DLD1 (cell line): ENCODE data around the gene IQCK.

Source experiments
- in situ Hi-C: cut with HindIII; loops from 2 replicates; pipeline ENCODE4 v1.10.0; 2017; ENCODE audit warnings: low sequenced_read_pairs

The IQCK gene

DNA sequence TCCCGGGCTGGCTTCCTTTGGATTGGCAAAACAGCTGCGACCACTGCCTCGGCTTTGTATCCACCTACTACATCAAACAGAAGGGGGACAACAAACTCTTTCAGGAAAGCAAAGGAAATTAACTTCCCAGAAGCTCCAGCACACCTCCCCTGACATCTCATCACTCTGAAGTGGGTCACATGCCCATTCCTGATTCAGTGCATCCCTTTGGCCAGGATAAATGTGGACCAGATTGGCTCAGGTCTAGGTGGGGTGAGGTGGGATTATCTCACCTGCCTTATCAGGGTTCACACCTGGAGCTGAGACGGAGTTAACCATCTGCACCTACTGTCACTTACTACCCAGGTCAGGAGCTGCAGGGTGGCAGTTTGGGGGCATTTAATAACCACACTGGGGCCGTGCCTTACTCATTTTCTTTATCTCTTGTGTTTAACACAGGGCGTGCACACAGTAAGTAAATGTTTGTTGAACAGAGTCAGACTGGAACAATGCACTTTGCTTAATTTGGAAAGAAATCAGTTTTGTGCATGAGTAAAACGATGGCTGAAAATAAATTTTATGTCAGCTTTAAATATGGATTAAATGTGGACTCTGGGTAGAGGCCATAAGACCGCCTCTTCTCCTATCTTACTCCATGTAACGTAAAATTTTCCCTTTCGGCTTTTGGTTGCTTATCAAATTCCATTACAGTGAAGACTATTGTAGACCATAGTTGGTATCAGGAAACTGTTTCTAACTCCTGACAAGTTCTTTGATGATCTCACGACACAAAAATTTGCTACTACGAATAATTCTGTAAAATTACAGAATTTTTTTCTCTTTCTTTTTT lies 36.0 kb downstream of the IQCK start:
- in situ Hi-C loops = no loop called here

DNA sequence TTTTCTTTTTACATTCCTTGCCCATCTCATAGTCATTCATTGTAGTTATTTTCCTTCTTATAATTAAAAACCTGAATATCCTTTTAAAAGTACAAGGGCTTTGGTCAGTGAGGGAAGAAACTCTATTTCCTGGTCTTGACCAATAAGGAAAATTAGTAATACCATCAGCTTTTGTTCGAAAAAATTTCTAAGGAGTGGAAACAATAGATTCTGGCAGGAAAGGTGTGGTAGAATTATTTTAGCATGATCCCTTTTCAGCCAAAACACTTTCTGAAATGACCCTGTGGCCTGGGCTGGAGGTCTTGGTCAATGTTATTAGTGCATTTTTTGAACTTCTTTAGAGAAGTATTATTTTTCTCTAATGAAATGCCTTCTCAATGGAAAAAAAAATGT lies 36.6 kb downstream of the IQCK start:
- in situ Hi-C loops = no loop called here

DNA sequence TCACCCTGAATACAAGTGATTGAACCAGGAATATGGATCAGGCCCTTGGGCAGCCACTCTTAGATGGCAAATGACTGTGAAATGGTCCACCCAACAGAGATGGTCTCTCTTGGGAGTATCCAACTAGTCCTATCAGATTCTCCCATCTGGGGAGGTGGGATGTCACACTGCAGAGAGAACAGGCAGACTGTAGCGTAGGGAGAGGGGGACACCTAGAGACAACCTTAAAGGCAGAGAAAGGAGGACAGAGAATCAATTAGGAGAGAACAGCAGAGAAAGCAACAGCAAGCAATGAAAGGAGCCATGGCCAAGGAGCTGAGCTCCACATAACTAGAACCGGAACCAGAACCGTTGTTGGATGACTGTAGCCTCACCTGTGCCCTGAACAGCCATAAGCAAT lies 37.2 kb downstream of the IQCK start:
- in situ Hi-C loops = no loop called here

GRCh38 chr16:19757026-19757425 lies 39.0 kb downstream of the IQCK start:
- in situ Hi-C loops = no loop called here

GRCh38 chr16:19757762-19758595 lies 39.9 kb downstream of the IQCK start:
- in situ Hi-C loops = no loop called here

GRCh38 chr16:19760356-19761060 lies 42.4 kb downstream of the IQCK start:
- in situ Hi-C loops = no loop called here

DNA sequence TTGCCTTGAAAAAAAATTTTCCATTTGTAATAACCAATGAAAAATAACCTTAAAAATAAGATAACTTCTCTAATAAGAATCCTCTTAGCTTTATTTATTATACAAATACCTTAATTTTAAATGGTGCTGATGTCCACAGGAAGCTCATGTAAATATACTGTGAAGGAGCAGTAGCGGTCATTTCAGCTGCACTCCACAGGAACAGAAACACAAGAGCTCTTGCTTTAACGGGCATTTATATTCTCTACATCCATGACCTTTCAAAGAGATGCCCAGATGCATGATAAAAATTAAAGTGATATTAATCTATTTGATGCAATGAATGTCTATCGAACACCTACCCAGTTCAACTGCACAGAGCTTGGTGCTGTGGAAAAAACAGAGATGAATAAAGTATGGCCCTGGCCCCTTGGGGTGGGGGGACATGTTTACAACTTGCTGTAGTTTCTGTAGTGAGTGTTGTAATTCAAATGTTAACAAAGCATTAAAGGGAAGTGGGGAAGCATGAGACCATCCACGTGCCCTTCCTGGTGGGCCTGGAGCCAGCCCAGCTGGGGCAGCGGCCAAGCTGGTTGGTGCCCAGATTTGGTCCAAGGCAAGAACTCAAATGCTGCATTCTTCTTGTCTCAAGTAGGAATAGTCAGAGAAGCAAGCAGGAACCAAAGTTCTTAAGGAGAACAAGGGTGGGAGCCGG lies 47.9 kb downstream of the IQCK start:
- in situ Hi-C loops = no loop called here

GRCh38 chr16:19766554-19766884 lies 48.4 kb downstream of the IQCK start:
- in situ Hi-C loops = no loop called here

DNA sequence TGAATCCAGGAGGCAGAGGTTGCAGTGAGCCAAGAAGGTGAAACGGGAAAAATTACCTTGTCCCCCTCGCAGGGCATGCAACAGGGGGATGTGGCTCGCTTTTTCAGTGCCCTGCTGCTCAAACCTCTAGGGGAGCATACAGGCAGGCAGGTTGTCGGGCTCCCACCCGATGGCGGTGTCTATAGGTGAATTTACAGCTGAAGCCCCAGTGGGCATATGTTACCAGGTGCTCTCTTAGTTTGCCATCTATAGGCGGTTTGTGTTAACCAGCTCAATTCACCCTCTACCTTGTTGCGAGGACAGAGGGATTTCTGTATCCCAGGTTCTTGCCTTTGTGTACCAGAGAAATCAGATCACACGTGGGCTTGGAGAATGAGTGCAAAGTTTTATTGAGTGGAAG lies 48.9 kb downstream of the IQCK start:
- in situ Hi-C loops = no loop called here

- in situ Hi-C loops = no loop called here
Observed at GRCh38 chr16:19767497-19767896, 49.4 kb downstream of the IQCK start.

- in situ Hi-C loops = no loop called here
Observed at GRCh38 chr16:19769239-19769638, 51.2 kb downstream of the IQCK start.

DNA sequence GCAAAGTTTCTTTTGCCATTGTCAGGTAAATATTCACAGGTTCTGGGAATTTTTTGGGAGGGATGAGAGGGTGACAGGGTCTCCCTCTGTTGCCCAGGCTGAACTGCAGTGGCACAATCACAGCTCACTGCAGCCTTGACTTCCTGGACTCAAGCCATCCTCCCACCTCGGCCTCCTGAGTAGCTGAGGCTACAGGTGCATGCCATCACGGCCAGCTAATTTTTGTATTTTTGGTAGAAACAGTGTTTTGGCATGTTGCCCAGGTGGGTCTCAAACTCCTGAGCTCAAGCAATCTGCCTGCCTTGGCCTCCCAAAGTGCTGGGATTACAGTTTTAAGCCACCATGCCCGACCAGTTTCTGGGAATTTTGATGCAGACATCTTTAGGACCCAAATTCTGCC lies 53.0 kb downstream of the IQCK start:
- in situ Hi-C loops = no loop called here

DNA sequence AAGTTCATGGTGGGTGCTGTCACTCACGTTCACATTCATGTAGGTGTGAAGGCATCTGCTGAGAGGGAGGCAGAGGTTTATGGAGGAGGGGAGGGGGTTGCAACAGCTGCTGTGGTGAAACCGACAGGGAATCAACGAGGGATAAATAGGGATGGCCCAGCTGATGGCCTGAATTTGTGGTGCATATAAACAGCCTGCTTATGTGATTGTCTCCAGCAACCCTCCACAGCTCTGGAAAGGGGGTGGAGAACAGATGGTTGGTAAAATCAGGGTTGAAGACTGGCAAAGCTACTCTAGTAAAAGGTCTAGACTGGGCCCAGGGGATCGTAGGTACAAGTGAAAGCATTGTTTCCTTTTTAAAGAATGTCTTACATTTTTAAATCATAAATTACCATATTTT lies 53.7 kb downstream of the IQCK start:
- in situ Hi-C loops = no loop called here

DNA sequence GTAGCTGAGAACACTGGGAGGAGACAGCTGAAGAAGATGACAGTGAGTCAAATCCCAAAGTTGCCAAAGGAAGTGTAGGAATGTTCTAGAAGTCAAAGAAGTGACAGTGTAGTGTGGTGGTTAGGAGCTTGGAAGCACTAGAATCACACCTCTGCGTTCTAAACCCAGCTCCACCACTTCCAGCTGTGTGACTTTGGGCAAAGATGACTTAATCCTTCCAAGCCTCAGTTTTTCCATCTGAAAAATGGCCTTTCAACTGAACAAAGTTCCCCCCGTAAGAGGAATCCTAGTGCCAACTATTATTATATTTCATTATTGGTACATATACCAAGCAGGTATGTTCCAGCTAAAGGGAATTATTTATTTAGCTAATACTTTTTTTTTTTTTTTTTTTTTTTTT lies 56.0 kb downstream of the IQCK start:
- in situ Hi-C loops = no loop called here

DNA sequence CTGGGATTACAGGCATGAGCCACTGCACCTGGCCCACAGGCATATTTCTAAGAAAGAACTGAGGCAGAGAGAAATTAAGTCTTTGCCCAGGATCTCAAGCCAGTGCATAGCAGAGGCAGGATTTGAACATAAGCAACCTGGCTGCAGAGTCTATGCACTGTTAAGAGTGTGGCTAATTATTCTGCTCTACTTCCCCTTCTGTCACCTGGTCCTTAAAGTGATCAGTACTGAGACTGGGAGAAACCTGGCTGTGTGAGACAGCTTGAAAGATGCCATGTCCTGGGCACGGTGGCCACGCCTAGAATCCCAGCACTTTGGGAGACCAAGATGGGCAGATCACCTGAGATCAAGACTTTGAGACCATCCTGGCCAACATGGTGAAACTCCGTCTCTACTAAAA lies 58.1 kb downstream of the IQCK start:
- in situ Hi-C loops = no loop called here

- in situ Hi-C loops = no loop called here
Observed at GRCh38 chr16:19776565-19776964, 58.5 kb downstream of the IQCK start.

- in situ Hi-C loops = no loop called here
Observed at GRCh38 chr16:19780321-19780720, 62.2 kb downstream of the IQCK start.

- in situ Hi-C loops = no loop called here
Observed at GRCh38 chr16:19781226-19781625, 63.2 kb downstream of the IQCK start.

DNA sequence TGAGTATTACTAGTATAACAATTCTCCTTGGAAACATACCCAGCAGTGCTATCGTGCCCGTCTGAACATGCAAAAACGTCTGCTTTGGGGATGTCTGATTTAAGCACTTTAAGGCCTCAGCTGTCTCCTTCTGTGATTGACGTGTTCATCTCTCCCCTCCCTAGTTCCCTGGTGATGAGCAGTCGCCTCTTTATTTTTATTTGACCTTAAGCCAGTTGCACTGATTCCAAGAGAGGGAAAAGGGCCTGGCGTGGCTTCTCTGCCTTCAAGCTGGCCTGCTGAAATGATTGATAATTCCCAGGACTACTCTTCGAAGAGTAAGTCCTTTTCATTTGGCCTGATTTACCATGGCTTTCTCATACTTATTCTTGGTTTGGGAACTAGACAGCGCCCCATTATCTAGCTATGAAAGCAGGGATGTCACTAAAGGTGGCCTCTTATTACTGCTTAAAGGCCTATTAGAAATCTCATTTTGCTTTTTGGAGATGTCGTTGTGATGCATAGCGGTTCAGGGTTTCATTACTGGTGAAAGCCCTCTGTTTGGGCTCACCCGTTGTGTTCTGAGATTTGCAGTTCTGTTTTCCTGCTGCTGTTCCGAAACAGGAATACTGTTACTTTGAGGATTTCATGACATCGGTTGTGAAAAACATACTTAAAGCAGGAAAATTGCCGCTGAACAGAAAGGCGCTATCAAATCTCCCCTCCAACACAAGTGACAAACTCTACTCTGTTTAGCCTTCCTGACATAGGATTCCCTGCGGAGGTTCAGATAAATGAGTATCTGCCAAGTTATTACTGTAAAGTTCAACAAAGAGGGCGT lies 65.5 kb downstream of the IQCK start:
- in situ Hi-C loops = no loop called here

DNA sequence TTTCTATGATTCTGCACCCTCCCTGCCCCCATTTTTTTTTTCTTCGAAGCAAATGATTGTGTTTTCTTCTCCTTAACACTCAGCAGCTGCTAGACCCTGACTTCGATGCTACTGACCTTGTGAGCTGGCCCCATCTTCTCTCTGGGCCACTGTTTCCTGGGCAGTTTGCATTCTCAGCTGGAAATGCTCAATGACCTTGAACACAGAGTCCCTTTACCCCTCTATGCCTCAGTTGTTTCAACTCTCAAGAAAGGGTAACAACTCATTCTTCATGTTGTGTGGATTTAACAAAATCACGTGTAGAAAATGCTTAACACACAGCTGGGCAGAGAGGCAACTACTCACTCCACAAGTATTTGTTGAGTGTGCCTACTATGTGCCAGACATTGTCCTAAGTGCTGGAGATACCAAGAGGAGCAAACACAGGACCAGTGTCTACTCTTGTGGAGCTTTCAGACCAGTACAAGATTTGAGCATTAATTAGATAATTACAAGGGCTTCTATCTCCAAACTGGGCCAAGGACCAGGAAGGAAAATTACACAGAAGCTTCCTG lies 66.2 kb downstream of the IQCK start:
- in situ Hi-C loops = no loop called here
